Lower leg skin (tissue), 4 donors: ENCODE data around the gene YBX3. TPM values are rescaled to one million over a fixed set of nuclear protein-coding genes. Genes with fewer than 3 reads are reported as not detected.

Source experiments
- DNase-seq, 2 donors: peaks; one replicate each; pipeline ENCODE4 v3.0.0-alpha.2; 2019; ENCODE audit warnings: low spot score in 2 of 2
- H3K4me3 ChIP-seq: fragments of 200-600 bp; sonication (generic); 2 replicates; pipeline ENCODE4 v1.5.1; 2017; ENCODE audit warnings: mild to moderate bottlenecking, low read depth; ENCODE audit not compliant: poor library complexity, severe bottlenecking
- CTCF ChIP-seq, 3 donors: fragments of 450-650 bp; IDR thresholded peaks; one replicate each; pipeline ENCODE4 v1.5.1; 2016; ENCODE audit warnings: antibody characterized with exemption in 3 of 3, mild to moderate bottlenecking in 3 of 3, moderate library complexity in 2 of 3
- POLR2A ChIP-seq, 2 donors: fragments of 450-650 bp; IDR thresholded peaks; one replicate each; pipeline ENCODE4 v1.6.1; 2016 to 2017; ENCODE audit warnings: antibody characterized with exemption in 2 of 2, mild to moderate bottlenecking in 1 of 2, moderate library complexity in 1 of 2
- WGBS, 2 donors: methylation state at CpG; one replicate each; pipeline ENCODE4 v1.1.5; 2018; 5-methylcytosine and 5-hydroxymethylcytosine counted together
- intact Hi-C: fragments of 100-400 bp; cut with DNase I; formaldehyde crosslinking; loops from one replicate; pipeline ENCODE4 v1.15.0; 2023; ENCODE audit warnings: low total_unique reads
- total RNA-seq, 4 donors: library from RNA; depleted of rRNA; stranded (reverse); fragments of >200 nt; gene quantifications; one replicate each; pipeline ENCODE4 v1.1.0, GENCODE V29; 2016

YBX3 gene
- total RNA-seq, 4 donors from 2014 or later = 544 to 987 (median 637) TPM

- DNase-seq = no peak
- 81 to 93% methylated on average over 1 of the region's 1 CpG for WGBS, 2 donors
- intact Hi-C loops = no loop called here
- H3K4me3 ChIP-seq = no peak overlapping the region
- TF ChIP-seq CTCF (IDR thresholded peaks at IDR 0.05) (no peak), POLR2A (IDR thresholded peaks at IDR 0.05) (no peak)
Measured at GRCh38 chr12:10669533-10669932, 53.6 kb downstream of the YBX3 start.

GRCh38 chr12:10668526-10668925 lies 54.6 kb downstream of the YBX3 start:
- intact Hi-C loops = no loop called here
- H3K4me3 ChIP-seq = no peak overlapping the region
- TF ChIP-seq POLR2A (IDR thresholded peaks at IDR 0.05) (no peak), CTCF (IDR thresholded peaks at IDR 0.05) (no peak)
- no peak for DNase-seq
- WGBS, 2 donors = 53 to 61% methylated on average over 5 of the region's 5 CpGs

GRCh38 chr12:10667581-10667980 lies 55.5 kb downstream of the YBX3 start:
- TF ChIP-seq POLR2A (IDR thresholded peaks at IDR 0.05) = no peak
- no peak for TF ChIP-seq CTCF (IDR thresholded peaks at IDR 0.05)
- no peak for DNase-seq
- no peak overlapping the region for H3K4me3 ChIP-seq
- intact Hi-C loops = no loop called here
- WGBS, 2 donors = 32 to 39% methylated on average over 1 of the region's 1 CpG

GRCh38 chr12:10664499-10664898 lies 58.6 kb downstream of the YBX3 start:
- H3K4me3 ChIP-seq = no peak overlapping the region
- intact Hi-C loops = no loop called here
- 76 to 91% methylated on average over 2 of the region's 2 CpGs for WGBS, 2 donors
- TF ChIP-seq POLR2A (IDR thresholded peaks at IDR 0.05) (no peak), CTCF (IDR thresholded peaks at IDR 0.05) (no peak)
- no peak for DNase-seq

GRCh38 chr12:10663869-10664268 lies 59.3 kb downstream of the YBX3 start:
- TF ChIP-seq POLR2A (IDR thresholded peaks at IDR 0.05) (no peak), CTCF (IDR thresholded peaks at IDR 0.05) (no peak)
- WGBS, 2 donors = 76 to 83% methylated on average over 3 of the region's 3 CpGs
- DNase-seq = no peak
- intact Hi-C loops = no loop called here
- H3K4me3 ChIP-seq = no peak overlapping the region

- TF ChIP-seq CTCF (IDR thresholded peaks at IDR 0.05) (no peak), POLR2A (IDR thresholded peaks at IDR 0.05) (no peak)
- WGBS, 2 donors = 59 to 69% methylated on average over 3 of the region's 3 CpGs
- intact Hi-C loops = no loop called here
- no peak for DNase-seq
- no peak overlapping the region for H3K4me3 ChIP-seq
Measured at GRCh38 chr12:10661338-10661737, 61.8 kb downstream of the YBX3 start.
